ENCODE measurements around the gene NECTIN1.

NECTIN1 gene

DNA sequence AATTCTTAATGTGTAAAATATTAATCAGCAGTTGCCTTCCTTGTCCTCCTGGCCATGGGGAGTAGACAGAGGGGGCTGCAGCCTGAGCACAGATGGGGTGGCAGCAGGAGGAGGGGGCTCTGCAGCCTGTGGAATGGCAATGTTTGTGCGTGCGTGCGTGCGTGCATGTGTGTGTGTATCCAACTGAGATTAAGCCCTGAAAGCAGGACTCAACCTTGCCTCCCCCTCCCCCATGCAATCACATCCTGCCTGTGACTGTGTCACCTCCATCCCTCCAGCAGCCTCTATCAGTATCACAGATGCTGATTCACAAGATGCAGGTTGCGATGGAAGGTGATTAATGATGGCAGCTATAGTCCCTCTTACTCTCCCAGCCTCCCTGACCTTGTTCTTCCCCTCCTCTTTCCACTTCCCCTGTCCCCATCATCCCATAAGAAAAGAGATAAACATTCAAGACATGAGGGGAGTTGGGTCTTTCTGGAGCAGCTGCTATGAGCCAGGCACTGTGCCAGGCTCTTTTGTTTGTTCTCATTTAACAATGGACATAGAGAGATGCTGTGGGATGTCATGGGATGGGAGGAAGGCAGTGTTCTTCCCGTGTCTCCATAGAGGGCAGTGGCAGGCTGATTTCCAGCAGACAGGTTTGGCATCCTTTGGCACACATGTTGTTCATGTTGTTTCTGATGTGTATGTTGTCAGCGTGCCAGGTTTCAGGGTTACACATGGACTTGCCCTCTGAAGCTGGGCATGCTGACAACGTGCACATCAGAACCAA, 43.8 kb upstream of the NECTIN1 start:
- no peak overlapping the region for H3K4me3 ChIP-seq (replicated peaks; ENCODE audit: low read depth, low read length)
- TF ChIP-seq, protein P1, sequence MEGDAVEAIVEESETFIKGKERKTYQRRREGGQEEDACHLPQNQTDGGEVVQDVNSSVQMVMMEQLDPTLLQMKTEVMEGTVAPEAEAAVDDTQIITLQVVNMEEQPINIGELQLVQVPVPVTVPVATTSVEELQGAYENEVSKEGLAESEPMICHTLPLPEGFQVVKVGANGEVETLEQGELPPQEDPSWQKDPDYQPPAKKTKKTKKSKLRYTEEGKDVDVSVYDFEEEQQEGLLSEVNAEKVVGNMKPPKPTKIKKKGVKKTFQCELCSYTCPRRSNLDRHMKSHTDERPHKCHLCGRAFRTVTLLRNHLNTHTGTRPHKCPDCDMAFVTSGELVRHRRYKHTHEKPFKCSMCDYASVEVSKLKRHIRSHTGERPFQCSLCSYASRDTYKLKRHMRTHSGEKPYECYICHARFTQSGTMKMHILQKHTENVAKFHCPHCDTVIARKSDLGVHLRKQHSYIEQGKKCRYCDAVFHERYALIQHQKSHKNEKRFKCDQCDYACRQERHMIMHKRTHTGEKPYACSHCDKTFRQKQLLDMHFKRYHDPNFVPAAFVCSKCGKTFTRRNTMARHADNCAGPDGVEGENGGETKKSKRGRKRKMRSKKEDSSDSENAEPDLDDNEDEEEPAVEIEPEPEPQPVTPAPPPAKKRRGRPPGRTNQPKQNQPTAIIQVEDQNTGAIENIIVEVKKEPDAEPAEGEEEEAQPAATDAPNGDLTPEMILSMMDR (IDR thresholded peaks at IDR 0.05; ENCODE audit: low read depth, low read length, missing control alignments) = no peak
- DNase-seq (ENCODE audit: extremely low read depth, low read depth) = no peak

DNA sequence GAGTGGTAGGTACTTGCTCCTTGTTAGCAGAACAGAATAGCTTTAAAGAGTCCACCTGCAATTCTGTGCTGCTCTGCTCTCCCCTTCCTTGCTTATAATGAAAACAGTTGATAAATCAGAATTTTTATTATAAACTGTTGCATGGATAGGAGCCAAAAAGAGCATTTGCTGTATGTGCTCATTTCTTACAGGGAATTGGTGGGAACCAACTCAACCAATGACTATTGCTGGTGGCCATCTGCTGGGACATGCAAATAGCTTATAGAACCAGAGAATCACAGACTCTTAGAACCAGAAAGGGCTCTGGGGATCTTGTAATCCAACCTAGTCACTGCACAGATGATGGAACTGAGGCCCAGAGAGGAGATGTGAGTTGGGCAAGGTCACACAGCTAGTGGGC, 43.1 kb upstream of the NECTIN1 start:
- H3K4me3 ChIP-seq (replicated peaks; ENCODE audit: low read depth, low read length) = no peak overlapping the region
- TF ChIP-seq, protein P1 (IDR thresholded peaks at IDR 0.05; ENCODE audit: low read depth, low read length, missing control alignments) = no peak
- DNase-seq (ENCODE audit: extremely low read depth, low read depth) = no peak

DNA sequence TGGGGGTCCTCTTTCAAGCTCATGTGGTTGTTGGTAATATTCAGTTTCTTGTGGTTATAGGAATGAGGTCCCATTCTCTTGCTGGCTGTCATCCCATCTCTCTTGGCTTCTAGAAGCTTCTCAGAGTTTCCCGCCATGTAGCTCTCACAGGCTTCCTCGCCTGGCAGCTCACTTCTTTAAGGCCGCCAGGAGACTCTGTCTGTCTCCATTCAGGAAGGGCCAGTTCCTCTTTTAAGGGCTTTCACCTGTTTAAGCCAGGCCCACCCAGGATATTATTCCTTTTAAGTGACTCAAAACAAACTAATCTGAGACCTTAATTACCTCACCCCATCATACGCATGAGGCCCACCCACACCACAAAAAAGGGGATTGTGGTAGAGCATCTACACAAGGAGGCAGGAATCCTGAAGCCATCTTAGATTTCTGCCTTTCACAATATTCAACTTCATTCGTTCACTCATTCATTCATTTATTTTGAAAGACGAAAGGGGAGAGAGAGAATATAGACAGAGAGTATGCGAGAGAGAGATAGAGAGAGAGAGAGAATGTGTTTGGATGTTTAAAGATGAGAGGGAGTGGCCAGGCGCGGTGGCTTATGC, 42.3 kb upstream of the NECTIN1 start:
- no peak overlapping the region for H3K4me3 ChIP-seq (replicated peaks; ENCODE audit: low read depth, low read length)
- DNase-seq (ENCODE audit: extremely low read depth, low read depth) = no peak
- TF ChIP-seq, protein P1 (IDR thresholded peaks at IDR 0.05; ENCODE audit: low read depth, low read length, missing control alignments) = no peak

DNA sequence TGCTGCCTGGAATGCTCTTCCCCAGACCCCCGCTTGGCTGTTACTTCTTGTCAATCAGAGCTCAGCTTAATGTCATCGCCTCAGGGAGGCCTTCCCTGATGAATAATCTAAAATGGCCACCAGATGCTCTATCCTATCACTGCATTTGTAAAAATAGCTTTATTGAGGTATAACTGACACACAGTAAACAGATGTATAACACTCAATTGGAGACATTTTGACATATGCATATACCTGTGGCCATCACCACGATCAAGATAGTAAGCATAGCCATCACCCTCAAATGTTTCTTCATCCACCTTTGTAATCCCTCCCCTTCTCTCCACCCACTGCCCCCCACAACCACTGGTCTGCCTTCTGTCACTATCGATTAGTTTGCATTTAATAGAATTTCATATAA, 36.6 kb upstream of the NECTIN1 start:
- TF ChIP-seq, protein P1 (IDR thresholded peaks at IDR 0.05; ENCODE audit: low read depth, low read length, missing control alignments) = no peak
- H3K4me3 ChIP-seq (replicated peaks; ENCODE audit: low read depth, low read length) = no peak overlapping the region
- DNase-seq (ENCODE audit: extremely low read depth, low read depth) = no peak

DNA sequence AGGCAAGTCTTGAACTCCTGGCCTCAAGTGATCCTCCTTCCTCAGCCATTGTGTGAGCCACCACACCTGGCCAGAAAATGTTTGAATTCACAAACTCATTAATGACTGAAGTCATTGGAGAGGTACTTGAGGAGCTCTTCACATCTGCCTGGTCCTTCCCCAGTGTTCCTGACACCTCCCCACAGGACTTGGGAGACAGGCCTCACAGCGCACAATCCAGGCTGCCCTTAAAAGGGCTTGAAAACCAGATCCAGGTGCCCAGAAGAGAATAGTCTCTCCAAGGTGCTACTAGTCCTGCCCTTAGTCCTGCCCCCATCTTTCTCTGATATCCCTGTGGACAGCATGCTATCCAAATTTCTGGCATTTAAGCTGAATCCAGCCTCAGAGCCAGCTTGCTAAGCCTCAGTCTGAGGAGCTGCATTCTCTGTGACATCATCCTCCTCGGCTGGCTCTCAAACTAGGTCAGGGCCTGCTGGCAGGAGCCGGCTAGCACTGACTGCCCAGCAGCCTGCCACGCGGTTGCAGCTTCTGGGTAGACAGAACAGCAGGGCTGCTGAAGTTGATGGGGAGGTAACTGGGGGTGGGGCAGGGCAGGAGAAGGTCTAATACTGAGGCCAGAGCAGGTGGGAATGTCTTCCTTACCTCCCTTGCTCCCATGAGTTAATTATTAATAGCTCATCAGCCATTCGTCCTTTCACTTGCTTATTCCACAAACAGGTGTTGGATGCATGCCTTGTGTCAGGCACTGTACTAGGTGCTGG, 35.3 kb upstream of the NECTIN1 start:
- no peak overlapping the region for H3K4me3 ChIP-seq (replicated peaks; ENCODE audit: low read depth, low read length)
- peak; percentile 12 for DNase-seq (ENCODE audit: extremely low read depth, low read depth)
- TF ChIP-seq, protein P1 (IDR thresholded peaks at IDR 0.05; ENCODE audit: low read depth, low read length, missing control alignments) = no peak

DNA sequence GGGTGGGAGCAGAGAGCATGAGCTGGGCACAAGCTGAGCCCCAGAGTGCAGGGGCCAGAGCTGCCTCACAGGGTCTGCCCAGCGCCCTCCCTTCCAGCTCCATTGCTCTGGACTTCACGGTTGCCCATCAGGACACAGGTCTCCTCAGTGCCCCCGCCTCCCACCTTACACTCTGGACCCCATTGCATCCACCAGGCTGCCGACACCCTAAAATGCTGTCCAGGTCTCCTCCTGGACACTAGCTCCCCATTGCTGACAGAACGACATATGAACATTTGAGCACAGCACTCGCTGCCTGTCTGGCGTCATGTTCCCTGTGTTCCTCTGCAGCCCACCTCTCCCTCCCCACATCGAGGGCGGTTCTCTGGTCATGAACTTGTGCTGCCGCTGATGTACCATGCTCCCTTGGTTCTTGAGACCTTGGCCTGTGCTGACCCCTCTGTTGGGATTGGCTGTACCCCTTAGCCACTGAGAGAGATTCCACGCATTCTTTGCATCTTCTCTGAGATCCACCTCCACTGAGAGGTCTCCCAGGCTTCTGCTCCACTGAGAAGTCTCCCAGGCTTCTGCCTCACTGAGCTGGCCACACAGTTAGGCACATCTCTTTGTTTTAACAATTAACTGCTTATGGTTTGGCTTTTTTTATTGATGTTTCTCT, 34.2 kb upstream of the NECTIN1 start:
- no peak for DNase-seq (ENCODE audit: extremely low read depth, low read depth)
- H3K4me3 ChIP-seq (replicated peaks; ENCODE audit: low read depth, low read length) = no peak overlapping the region
- TF ChIP-seq, protein P1 (IDR thresholded peaks at IDR 0.05; ENCODE audit: low read depth, low read length, missing control alignments) = no peak

Data from HFF-Myc (cell line).